HL-60 (cell line): ENCODE results near the gene ADCYAP1.

ENCODE experiments used
- DNase-seq, 2 experiments: peaks; one replicate each; pipeline ENCODE4 v3.0.0-alpha.2; 2010 to 2020; ENCODE audit warnings: low read depth in 1 of 2, low spot score in 1 of 2
- H3K27ac ChIP-seq: fragments of 250-450 bp; sonication (Bioruptor Pico); replicated peaks from 2 replicates; pipeline ENCODE4 v1.5.1; 2020; ENCODE audit warnings: mild to moderate bottlenecking, moderate library complexity
- H3K27me3 ChIP-seq: fragments of 250-450 bp; sonication (Bioruptor Pico); 2 replicates; pipeline ENCODE4 v1.5.1; 2021; ENCODE audit warnings: mild to moderate bottlenecking, moderate library complexity; ENCODE audit not compliant: insufficient read depth, poor library complexity, severe bottlenecking
- H3K4me3 ChIP-seq: replicated peaks from 2 replicates; pipeline ENCODE4 v1.5.1; 2011; ENCODE audit warnings: mild to moderate bottlenecking, control low read depth, low read length; ENCODE audit not compliant: insufficient read depth
- GABPA ChIP-seq: IDR thresholded peaks from 2 replicates; pipeline ENCODE4 v1.6.1; 2012; ENCODE audit warnings: low read depth
- POLR2AphosphoS5 ChIP-seq: IDR thresholded peaks from 2 replicates; pipeline ENCODE4 v1.6.1; 2012; ENCODE audit warnings: low read depth
- REST ChIP-seq: IDR thresholded peaks from 2 replicates; pipeline ENCODE4 v1.6.1; 2012; ENCODE audit warnings: low read depth; ENCODE audit not compliant: insufficient replicate concordance
- SPI1 ChIP-seq: IDR thresholded peaks from 2 replicates; pipeline ENCODE4 v1.6.1; 2012; ENCODE audit warnings: low read depth, mild to moderate bottlenecking, borderline replicate concordance
- TF ChIP-seq, protein P1 (sequence below): IDR thresholded peaks from one replicate; pipeline ENCODE4 v1.5.1; 2011; ENCODE audit warnings: low read length, control low read depth, inconsistent platforms; ENCODE audit not compliant: insufficient read depth

ADCYAP1 gene

DNA sequence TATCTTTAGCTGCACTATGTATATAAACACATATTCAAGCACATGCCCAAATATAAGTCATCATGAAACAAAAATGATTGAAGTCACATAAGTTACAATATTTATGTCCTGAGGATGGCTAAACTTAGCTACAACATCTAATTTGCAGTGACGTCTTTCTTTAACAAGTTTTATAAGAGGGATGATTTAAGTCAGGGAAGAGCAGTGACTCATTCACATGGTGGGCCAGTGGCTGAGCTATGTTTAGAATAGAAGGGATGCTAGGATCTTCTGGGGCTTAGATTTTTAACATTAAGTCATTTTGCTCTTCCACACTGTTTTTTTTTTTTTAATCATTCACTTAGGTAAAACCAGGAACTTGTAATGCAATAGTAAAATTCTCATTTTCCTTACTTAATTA lies 22.3 kb downstream of the ADCYAP1 start:
- no peak overlapping the region for H3K4me3 ChIP-seq
- no peak overlapping the region for H3K27ac ChIP-seq
- no peak for DNase-seq
- no peaks in the 10 kb centered on the region for H3K27me3 ChIP-seq
- TF ChIP-seq POLR2AphosphoS5 (no peak), GABPA (no peak), REST (no peak), SPI1 (no peak)
- TF ChIP-seq, protein P1, sequence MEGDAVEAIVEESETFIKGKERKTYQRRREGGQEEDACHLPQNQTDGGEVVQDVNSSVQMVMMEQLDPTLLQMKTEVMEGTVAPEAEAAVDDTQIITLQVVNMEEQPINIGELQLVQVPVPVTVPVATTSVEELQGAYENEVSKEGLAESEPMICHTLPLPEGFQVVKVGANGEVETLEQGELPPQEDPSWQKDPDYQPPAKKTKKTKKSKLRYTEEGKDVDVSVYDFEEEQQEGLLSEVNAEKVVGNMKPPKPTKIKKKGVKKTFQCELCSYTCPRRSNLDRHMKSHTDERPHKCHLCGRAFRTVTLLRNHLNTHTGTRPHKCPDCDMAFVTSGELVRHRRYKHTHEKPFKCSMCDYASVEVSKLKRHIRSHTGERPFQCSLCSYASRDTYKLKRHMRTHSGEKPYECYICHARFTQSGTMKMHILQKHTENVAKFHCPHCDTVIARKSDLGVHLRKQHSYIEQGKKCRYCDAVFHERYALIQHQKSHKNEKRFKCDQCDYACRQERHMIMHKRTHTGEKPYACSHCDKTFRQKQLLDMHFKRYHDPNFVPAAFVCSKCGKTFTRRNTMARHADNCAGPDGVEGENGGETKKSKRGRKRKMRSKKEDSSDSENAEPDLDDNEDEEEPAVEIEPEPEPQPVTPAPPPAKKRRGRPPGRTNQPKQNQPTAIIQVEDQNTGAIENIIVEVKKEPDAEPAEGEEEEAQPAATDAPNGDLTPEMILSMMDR = no peak

- H3K27me3 ChIP-seq = no peaks in the 10 kb centered on the region
- TF ChIP-seq POLR2AphosphoS5 (no peak), GABPA (no peak), REST (no peak), SPI1 (no peak)
- TF ChIP-seq, protein P1 = no peak
- DNase-seq = no peak
- no peak overlapping the region for H3K27ac ChIP-seq
- no peak overlapping the region for H3K4me3 ChIP-seq
These were observed 28.4 kb downstream of the ADCYAP1 start for GRCh38 chr18:933082-933481.

- Histone ChIP-seq H3K27ac (no peak overlapping the region), H3K27me3 (no peaks in the 10 kb centered on the region), H3K4me3 (no peak overlapping the region)
- TF ChIP-seq REST (no peak), POLR2AphosphoS5 (no peak), GABPA (no peak), SPI1 (no peak)
- TF ChIP-seq, protein P1 = no peak
- no peak for DNase-seq
These were observed 30.0 kb downstream of the ADCYAP1 start for GRCh38 chr18:934518-935133.
